K562 (cell line): ENCODE measurements around the gene EVA1B. TPM values are rescaled to one million over a fixed set of nuclear protein-coding genes. Genes with fewer than 3 reads are reported as not detected.

Source experiments
- ATAC-seq: fragments of 200-7000 bp; cut with Tn5 transposase; 3 replicates; pipeline ENCODE4 v1.9.1; 2020; ENCODE audit warnings: moderate library complexity
- BruUV-seq: library from RNA; stranded (reverse); fragments of 400-500 nt; replicated peaks from 2 replicates; lab custom pipeline; 2021; lab: Mats Ljungman, UMichigan
- CTCF ChIA-PET: fragments of 300-600 bp; formaldehyde crosslinking; extraction: SDS; loops from one replicate; lab custom pipeline; 2021; ENCODE audit warnings: low intra/inter-chr PET ratio; lab: Yijun Ruan, JAX
- POLR2A ChIA-PET: fragments of 300-600, 350-650 bp; sonication (Branson Sonifier 250); formaldehyde crosslinking; extraction: SDS; loops from one replicate; lab custom pipeline; 2021; ENCODE audit warnings: antibody characterized with exemption, inconsistent platforms; lab: Yijun Ruan, JAX
- DNase-seq, 4 experiments: peaks; one replicate each; pipeline versions ENCODE4 v3.0.0 to v3.0.0-alpha.2; 2011 to 2018; ENCODE audit warnings: low spot score in 3 of 4, mixed read lengths in 3 of 4; ENCODE audit errors: extremely low read depth in 1 of 4
- FAIRE-seq: peaks from 2 replicates; lab custom pipeline; 2011; peaks lifted over from hg19 to GRCh38; lab: Jason Lieb, UNC
- H2AFZ ChIP-seq: 2 replicates; pipeline ENCODE4 v1.6.0; 2011; ENCODE audit warnings: low read depth, low read length, control low read depth, inconsistent platforms
- H3K27ac ChIP-seq: fragments of 200-600 bp; 3 replicates; pipeline ENCODE4 v1.8.0; 2011; ENCODE audit warnings: low read depth, mild to moderate bottlenecking, control low read depth, inconsistent platforms, low read length, moderate library complexity, mixed read lengths; ENCODE audit errors: extremely low read depth
- H3K27me3 ChIP-seq, 2 experiments: fragments of 300-600 bp in 1 of 2; 2 replicates in 1 of 2; 3 replicates in 1 of 2; pipeline versions ENCODE4 v1.6.0 to v1.8.0; 2011; ENCODE audit warnings: inconsistent platforms in 2 of 2, low read length in 2 of 2, mild to moderate bottlenecking in 1 of 2, mixed read lengths in 1 of 2, moderate library complexity in 1 of 2; ENCODE audit not compliant: control insufficient read depth in 2 of 2, insufficient read depth in 2 of 2
- H3K36me3 ChIP-seq: fragments of 300-600 bp; 3 replicates; pipeline ENCODE4 v1.8.0; 2011; ENCODE audit warnings: mild to moderate bottlenecking, low read length, inconsistent platforms; ENCODE audit not compliant: control insufficient read depth, insufficient read depth
- H3K4me1 ChIP-seq, 2 experiments: fragments of 200-600 bp in 1 of 2; replicated peaks in 1 of 2; 2 replicates in 1 of 2; 3 replicates in 1 of 2; pipeline versions ENCODE4 v1.5.1 to v1.8.0; 2011; ENCODE audit warnings: inconsistent platforms in 2 of 2, low read length in 2 of 2, mild to moderate bottlenecking in 1 of 2, mixed read lengths in 1 of 2, moderate library complexity in 1 of 2; ENCODE audit not compliant: control insufficient read depth in 2 of 2, insufficient read depth in 2 of 2
- H3K4me2 ChIP-seq: 2 replicates; pipeline ENCODE4 v1.6.1; 2011; ENCODE audit warnings: low read length, control low read depth, inconsistent platforms, mixed read lengths; ENCODE audit not compliant: insufficient read depth
- H3K4me3 ChIP-seq: fragments of 200-600 bp; sonication (generic), shearing (Covaris generic); 2 replicates; pipeline ENCODE4 v1.5.1; 2016; ENCODE audit warnings: control low read depth, inconsistent platforms
- H3K79me2 ChIP-seq: fragments of 200-600 bp; 3 replicates; pipeline ENCODE4 v1.8.0; 2011; ENCODE audit warnings: low read length, inconsistent platforms; ENCODE audit not compliant: control insufficient read depth, insufficient read depth
- H3K9ac ChIP-seq, 2 experiments: 2 replicates each; pipeline versions ENCODE4 v1.6.0 to v1.6.1; 2011; ENCODE audit warnings: low read depth in 2 of 2, low read length in 2 of 2, control low read depth in 1 of 2, inconsistent platforms in 1 of 2, mild to moderate bottlenecking in 1 of 2, mixed read lengths in 1 of 2; ENCODE audit not compliant: insufficient read depth in 1 of 2
- H3K9me1 ChIP-seq: one replicate; pipeline ENCODE4 v1.6.0; 2011; ENCODE audit warnings: inconsistent platforms, mild to moderate bottlenecking, low read length, moderate library complexity; ENCODE audit not compliant: control insufficient read depth, insufficient read depth
- H3K9me3 ChIP-seq: replicated peaks from 2 replicates; pipeline ENCODE4 v1.5.1; 2011; ENCODE audit warnings: low read depth, low read length, inconsistent platforms; ENCODE audit not compliant: control insufficient read depth, insufficient read depth
- H4K20me1 ChIP-seq: replicated peaks from 2 replicates; pipeline ENCODE4 v1.6.1; 2011; ENCODE audit warnings: low read length, inconsistent platforms, mixed read lengths; ENCODE audit not compliant: control insufficient read depth, insufficient read depth
- CBFA2T2 ChIP-seq: fragments of 450-650 bp; conservative IDR thresholded peaks from 2 replicates; pipeline ENCODE4 v1.6.1; 2017; ENCODE audit warnings: mild to moderate bottlenecking
- CREB1 ChIP-seq, 2 experiments: sonication (generic) in 1 of 2; formaldehyde crosslinking in 1 of 2; IDR thresholded peaks; 2 replicates each; pipeline versions ENCODE4 v1.6.1 to v1.8.0; 2012 to 2022; ENCODE audit warnings: inconsistent platforms in 1 of 2, mild to moderate bottlenecking in 1 of 2, missing genetic modification reagents in 1 of 2, moderate library complexity in 1 of 2
- ELF1 ChIP-seq: fragments of 200-800 bp; sonication (Bioruptor generic); IDR thresholded peaks from 2 replicates; pipeline ENCODE4 v1.6.1; 2016; ENCODE audit warnings: missing genetic modification characterization, missing compliant biosample characterization
- ESRRB ChIP-seq: fragments of 250-450 bp; sonication (Bioruptor Pico); IDR thresholded peaks from 2 replicates; pipeline ENCODE4 v1.5.0; 2020; ENCODE audit warnings: mild to moderate bottlenecking, moderate library complexity, borderline replicate concordance
- KDM1A ChIP-seq, 2 experiments: fragments of 450-650 bp; IDR thresholded peaks; 2 replicates each; pipeline ENCODE4 v1.6.1; 2016; ENCODE audit warnings: mild to moderate bottlenecking in 2 of 2
- NFIC ChIP-seq: fragments of 450-650 bp; IDR thresholded peaks from 2 replicates; pipeline ENCODE4 v1.6.1; 2017; ENCODE audit warnings: mild to moderate bottlenecking, inconsistent platforms
- POU5F1 ChIP-seq: fragments of 150-350 bp; IDR thresholded peaks from 2 replicates; pipeline ENCODE4 v1.6.1; 2014; ENCODE audit warnings: borderline replicate concordance, low read length, low read depth, mild to moderate bottlenecking; ENCODE audit not compliant: partially characterized antibody
- RAD21 ChIP-seq, 2 experiments: fragments of 250-450 bp in 1 of 2; fragments of 450-650 bp in 1 of 2; sonication (Bioruptor Pico) in 1 of 2; formaldehyde crosslinking in 1 of 2; IDR thresholded peaks in 1 of 2; conservative IDR thresholded peaks in 1 of 2; 2 replicates each; pipeline versions ENCODE4 v1.4.0 to v1.8.0; 2020 to 2022; ENCODE audit warnings: mild to moderate bottlenecking in 2 of 2, moderate library complexity in 1 of 2
- RHOXF2B ChIP-seq: fragments of 250-450 bp; sonication (Bioruptor Pico); conservative IDR thresholded peaks from 2 replicates; pipeline ENCODE4 v1.5.1; 2021
- SMC3 ChIP-seq: conservative IDR thresholded peaks from 2 replicates; pipeline ENCODE4 v1.6.1; 2011; ENCODE audit warnings: low read depth, low read length, improper control_type of control experiment; ENCODE audit not compliant: insufficient read depth
- ZNF408 ChIP-seq: fragments of 250-450 bp; sonication (Bioruptor Pico); IDR thresholded peaks from 2 replicates; pipeline ENCODE4 v1.4.0; 2020; ENCODE audit warnings: low read depth, mild to moderate bottlenecking, moderate library complexity
- ZNF431 ChIP-seq: sonication (generic); formaldehyde crosslinking; IDR thresholded peaks from 2 replicates; pipeline ENCODE4 v1.8.0; 2022; ENCODE audit warnings: mild to moderate bottlenecking, missing genetic modification reagents
- ZNF445 ChIP-seq: fragments of 250-450 bp; sonication (Bioruptor Pico); IDR thresholded peaks from 2 replicates; pipeline ENCODE4 v1.4.0; 2020; ENCODE audit warnings: low read depth, mild to moderate bottlenecking, moderate library complexity
- ZNF764 ChIP-seq: fragments of 250-450 bp; sonication (Bioruptor Pico); IDR thresholded peaks from 2 replicates; pipeline ENCODE4 v1.4.0; 2020; ENCODE audit warnings: low read depth, mild to moderate bottlenecking, moderate library complexity
- ZSCAN29 ChIP-seq: fragments of 450-650 bp; IDR thresholded peaks from 2 replicates; pipeline ENCODE4 v1.6.1; 2017
- WGBS: fragments of 100-300 bp; shearing (Covaris generic); methylation state at CpG from one replicate; pipeline ENCODE4 v1.1.6; 2016; ENCODE audit warnings: low coverage, mixed read lengths; ENCODE audit not compliant: insufficient coverage; ENCODE audit errors: missing lambda C conversion rate; 5-methylcytosine and 5-hydroxymethylcytosine counted together
- in situ Hi-C: fragments of 300-500 bp; cut with MboI; formaldehyde crosslinking; loops from 4 replicates; pipeline ENCODE4 v1.15.0; 2018; ENCODE audit warnings: inconsistent platforms, mixed read lengths
- intact Hi-C: fragments of 100-400 bp; cut with micrococcal nuclease; formaldehyde crosslinking; loops from 2 replicates; pipeline ENCODE4 v1.14.2; 2022
- polyA plus RNA-seq, 8 experiments: library from polyadenylated mRNA; depleted of rRNA in 4 of 8; stranded (reverse) in 5 of 8; unstranded in 3 of 8; fragments of >200 nt; fragmentation: Nextera tagmentation in 2 of 8; fragmentation: Illumina TruSeq in 1 of 8; extraction: Ambion mirVana in 2 of 8; extraction: Trizol in 1 of 8; gene quantifications; 2 replicates each; pipeline versions ENCODE4 v1.2.1 to v1.2.3, GENCODE V29; 2011 to 2014; ENCODE audit warnings: inconsistent platforms in 1 of 8, missing spikeins in 1 of 8
- total RNA-seq, 7 experiments: library from RNA; depleted of rRNA in 6 of 7; stranded (reverse); fragments of >200 nt in 6 of 7; fragmentation: Illumina TruSeq in 2 of 7; extraction: Trizol in 2 of 7; gene quantifications; 2 replicates each; pipeline versions ENCODE4 v1.2.1 to v1.2.3, GENCODE V29; 2011 to 2021; ENCODE audit warnings: low replicate concordance in 1 of 7
- TF ChIP-seq, protein P1 (sequence below): fragments of 250-450 bp; sonication (Bioruptor Pico); IDR thresholded peaks from 2 replicates; pipeline ENCODE4 v1.8.0; 2021; ENCODE audit warnings: moderate library complexity, mild to moderate bottlenecking, inconsistent platforms
- TF ChIP-seq, protein P2 (sequence below): fragments of 250-450 bp; sonication (Bioruptor Pico); IDR thresholded peaks from 2 replicates; pipeline ENCODE4 v1.5.0; 2020; ENCODE audit warnings: mild to moderate bottlenecking
- TF ChIP-seq, protein P3 (sequence below): sonication (generic); formaldehyde crosslinking; IDR thresholded peaks from 2 replicates; pipeline ENCODE4 v1.8.0; 2022; ENCODE audit warnings: mild to moderate bottlenecking, missing genetic modification reagents

EVA1B gene
- total and polyA plus RNA-seq, 9 of the 15 experiments (the other 6 are each of a cell fraction or from before 2014, with no cell fraction given): 0.08 to 65.7 (median 2.4) TPM

GRCh38 chr1:36320767-36321118 is 2.7 kb downstream of the EVA1B start:
- Histone ChIP-seq H3K9me1 (no peaks in the 10 kb centered on the region), H3K9me3 (no peaks in the 10 kb centered on the region), H3K9ac (peak overlapping the region; percentile 70 to 94), H3K79me2 (peaks cover 18% of the 10 kb centered on the region; the same call in 2 of the 3 replicates), H3K36me3 (peaks cover 4% of the 10 kb centered on the region; the same call in 1 of the 3 replicates), H3K27me3 (no peaks in the 10 kb centered on the region), H3K4me3 (peak overlapping the region; percentile 46), H2AFZ (peak overlapping the region; percentile 94), H4K20me1 (no peaks in the 10 kb centered on the region), H3K4me2 (peak overlapping the region; percentile 88), H3K4me1 (peaks cover 36 to 54% of the 10 kb centered on the region in 2 experiments), H3K27ac (peak overlapping the region; percentile 90)
- no peak for DNase-seq
- ChIA-PET POLR2A (interaction anchor here (0.6 to 2.9 kb wide), 7 partner anchors 12 to 103 kb away, joined by 3 to 19 read pairs (median 3); no protein-coding TSS in a partner anchor), CTCF (no interaction called here)
- WGBS: 3% methylated on average over 23 of the region's 23 CpGs
- TSS peak; percentile 73 for BruUV-seq
- FAIRE-seq: no peak
- ATAC-seq: peak; percentile 6
- in situ Hi-C loops (no loop called here), intact Hi-C loops (loop anchor here (2.0 to 10.0 kb wide), 3 partner anchors 48 to 436 kb away; partner anchors contain the start of genes AGO1 and STK40)
- no peak for TF ChIP-seq KDM1A (IDR thresholded peaks at IDR 0.05)
- no peak for TF ChIP-seq ZNF764 (CRISPR knock-in tag)
- TF ChIP-seq POU5F1: no peak
- TF ChIP-seq ZSCAN29: no peak
- TF ChIP-seq RAD21 (CRISPR knock-in tag; conservative IDR thresholded peaks at IDR 0.05 in 1 of 2, IDR thresholded peaks at IDR 0.05 in 1 of 2): no peak
- no peak for TF ChIP-seq CBFA2T2
- TF ChIP-seq, protein P1, sequence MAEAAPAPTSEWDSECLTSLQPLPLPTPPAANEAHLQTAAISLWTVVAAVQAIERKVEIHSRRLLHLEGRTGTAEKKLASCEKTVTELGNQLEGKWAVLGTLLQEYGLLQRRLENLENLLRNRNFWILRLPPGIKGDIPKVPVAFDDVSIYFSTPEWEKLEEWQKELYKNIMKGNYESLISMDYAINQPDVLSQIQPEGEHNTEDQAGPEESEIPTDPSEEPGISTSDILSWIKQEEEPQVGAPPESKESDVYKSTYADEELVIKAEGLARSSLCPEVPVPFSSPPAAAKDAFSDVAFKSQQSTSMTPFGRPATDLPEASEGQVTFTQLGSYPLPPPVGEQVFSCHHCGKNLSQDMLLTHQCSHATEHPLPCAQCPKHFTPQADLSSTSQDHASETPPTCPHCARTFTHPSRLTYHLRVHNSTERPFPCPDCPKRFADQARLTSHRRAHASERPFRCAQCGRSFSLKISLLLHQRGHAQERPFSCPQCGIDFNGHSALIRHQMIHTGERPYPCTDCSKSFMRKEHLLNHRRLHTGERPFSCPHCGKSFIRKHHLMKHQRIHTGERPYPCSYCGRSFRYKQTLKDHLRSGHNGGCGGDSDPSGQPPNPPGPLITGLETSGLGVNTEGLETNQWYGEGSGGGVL (CRISPR knock-in tag): no peak
- TF ChIP-seq ZNF431 (CRISPR knock-in tag): peak; percentile 51; the same call in 1 of the 2 replicates
- TF ChIP-seq ESRRB: no peak
- no peak for TF ChIP-seq NFIC
- TF ChIP-seq CREB1 (IDR thresholded peaks at IDR 0.05): 0 out of 2 replicates have a peak, but pooled peaks have one; percentile 18
- no peak for TF ChIP-seq CREB1 (CRISPR knock-in tag; IDR thresholded peaks at IDR 0.05)
- TF ChIP-seq ZNF445 (CRISPR knock-in tag): no peak
- no peak for TF ChIP-seq ZNF408 (CRISPR knock-in tag)
- 0 out of 2 replicates have a peak, but pooled peaks have one; percentile 28 for TF ChIP-seq ELF1 (tag)
- no peak for TF ChIP-seq SMC3
- 0 out of 2 replicates have a peak, but pooled peaks have one; percentile 42 for TF ChIP-seq RHOXF2B (CRISPR knock-in tag)
- TF ChIP-seq, protein P2, sequence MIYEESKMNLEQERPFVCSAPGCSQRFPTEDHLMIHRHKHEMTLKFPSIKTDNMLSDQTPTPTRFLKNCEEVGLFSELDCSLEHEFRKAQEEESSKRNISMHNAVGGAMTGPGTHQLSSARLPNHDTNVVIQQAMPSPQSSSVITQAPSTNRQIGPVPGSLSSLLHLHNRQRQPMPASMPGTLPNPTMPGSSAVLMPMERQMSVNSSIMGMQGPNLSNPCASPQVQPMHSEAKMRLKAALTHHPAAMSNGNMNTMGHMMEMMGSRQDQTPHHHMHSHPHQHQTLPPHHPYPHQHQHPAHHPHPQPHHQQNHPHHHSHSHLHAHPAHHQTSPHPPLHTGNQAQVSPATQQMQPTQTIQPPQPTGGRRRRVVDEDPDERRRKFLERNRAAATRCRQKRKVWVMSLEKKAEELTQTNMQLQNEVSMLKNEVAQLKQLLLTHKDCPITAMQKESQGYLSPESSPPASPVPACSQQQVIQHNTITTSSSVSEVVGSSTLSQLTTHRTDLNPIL (CRISPR knock-in tag): no peak
- TF ChIP-seq, protein P3, sequence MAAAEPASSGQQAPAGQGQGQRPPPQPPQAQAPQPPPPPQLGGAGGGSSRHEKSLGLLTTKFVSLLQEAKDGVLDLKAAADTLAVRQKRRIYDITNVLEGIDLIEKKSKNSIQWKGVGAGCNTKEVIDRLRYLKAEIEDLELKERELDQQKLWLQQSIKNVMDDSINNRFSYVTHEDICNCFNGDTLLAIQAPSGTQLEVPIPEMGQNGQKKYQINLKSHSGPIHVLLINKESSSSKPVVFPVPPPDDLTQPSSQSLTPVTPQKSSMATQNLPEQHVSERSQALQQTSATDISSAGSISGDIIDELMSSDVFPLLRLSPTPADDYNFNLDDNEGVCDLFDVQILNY (CRISPR knock-in tag): 0 out of 2 replicates have a peak, but pooled peaks have one; percentile 75
